GM18951 (cell line): ENCODE results near the gene CELSR1.
"Not testable (repeated sequence)": the region's sequence is repeated elsewhere in the genome, so short reads cannot be mapped to it uniquely, and the experiment has no call there.

ENCODE experiments used
- POLR2A ChIP-seq: IDR thresholded peaks from 4 replicates; pipeline ENCODE4 v1.6.1; 2011; ENCODE audit warnings: mild to moderate bottlenecking; ENCODE audit not compliant: insufficient read length, insufficient read depth; ENCODE audit errors: extremely low read depth
- in situ Hi-C: fragments of 300-500 bp; cut with MboI; formaldehyde crosslinking; loops from one replicate; pipeline ENCODE4 v1.12.0; 2022; ENCODE audit warnings: low sequenced_read_pairs, mixed read lengths, inconsistent platforms; ENCODE audit not compliant: unreplicated experiment

The CELSR1 gene

GRCh38 chr22:46517255-46517761 is 20.1 kb downstream of the CELSR1 start:
- in situ Hi-C loops, result no loop called here

GRCh38 chr22:46516638-46517037 is 20.8 kb downstream of the CELSR1 start:
- no peak for TF ChIP-seq POLR2A
- in situ Hi-C loops, result no loop called here

More at GRCh38 chr22:46517255-46517761, 20.1 kb downstream of the CELSR1 start:
- no peak for TF ChIP-seq POLR2A

DNA sequence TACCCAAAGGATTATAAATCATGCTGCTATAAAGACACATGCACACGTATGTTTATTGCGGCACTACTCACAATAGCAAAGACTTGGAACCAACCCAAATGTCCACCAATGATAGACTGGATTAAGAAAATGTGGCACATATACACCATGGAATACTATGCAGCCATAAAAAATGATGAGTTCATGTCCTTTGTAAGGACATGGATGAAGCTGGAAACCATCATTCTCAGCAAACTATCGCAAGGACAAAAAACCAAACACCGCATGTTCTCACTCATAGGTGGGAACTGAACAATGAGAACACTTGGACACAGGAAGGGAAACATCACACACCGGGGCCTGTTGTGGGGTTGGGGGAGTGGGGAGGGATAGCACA is 21.3 kb downstream of the CELSR1 start:
- in situ Hi-C loops, result not testable (repeated sequence)

DNA sequence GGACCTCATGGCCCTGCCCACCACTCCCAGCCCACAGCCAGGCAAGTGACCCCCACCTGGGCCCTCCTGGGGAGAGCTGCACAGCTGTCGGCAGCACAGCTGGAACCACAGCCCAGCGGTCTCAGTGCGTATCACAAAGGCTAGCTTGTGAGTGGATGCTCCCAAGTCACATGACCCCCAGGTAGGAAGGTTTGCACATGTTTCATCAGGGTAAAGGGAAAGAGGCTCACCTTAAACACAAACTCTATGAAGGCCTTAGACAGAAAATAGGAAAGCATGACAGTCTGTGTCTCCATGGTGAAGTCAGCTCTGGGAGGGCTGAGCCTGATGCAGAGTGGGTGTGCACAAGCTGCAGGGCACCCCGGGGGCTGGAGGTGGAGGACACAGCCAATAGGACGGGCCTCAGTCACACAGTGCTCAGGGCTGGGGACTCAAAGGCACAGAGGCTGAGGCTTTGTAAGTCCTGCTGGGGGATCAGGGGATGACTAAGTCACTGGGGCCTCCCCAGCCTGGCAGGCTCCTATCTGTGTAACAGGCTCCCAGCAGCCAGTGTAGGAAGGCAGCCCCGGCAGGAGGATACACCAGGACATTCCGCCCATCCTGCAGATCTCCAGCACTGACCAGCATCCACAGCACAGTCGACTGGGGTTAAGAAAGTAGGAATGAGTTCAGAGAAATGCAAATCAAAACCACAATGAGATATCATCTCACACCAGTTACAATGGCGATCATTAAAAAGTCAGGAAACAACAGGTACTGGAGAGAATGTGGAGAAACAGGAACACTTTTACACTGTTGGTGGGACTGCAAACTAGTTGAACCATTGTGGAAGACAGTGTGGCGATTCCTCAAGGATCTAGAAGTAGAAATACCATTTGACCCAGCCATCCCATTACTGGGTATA is 22.0 kb downstream of the CELSR1 start:
- no peak for TF ChIP-seq POLR2A
- in situ Hi-C loops, result no loop called here

DNA sequence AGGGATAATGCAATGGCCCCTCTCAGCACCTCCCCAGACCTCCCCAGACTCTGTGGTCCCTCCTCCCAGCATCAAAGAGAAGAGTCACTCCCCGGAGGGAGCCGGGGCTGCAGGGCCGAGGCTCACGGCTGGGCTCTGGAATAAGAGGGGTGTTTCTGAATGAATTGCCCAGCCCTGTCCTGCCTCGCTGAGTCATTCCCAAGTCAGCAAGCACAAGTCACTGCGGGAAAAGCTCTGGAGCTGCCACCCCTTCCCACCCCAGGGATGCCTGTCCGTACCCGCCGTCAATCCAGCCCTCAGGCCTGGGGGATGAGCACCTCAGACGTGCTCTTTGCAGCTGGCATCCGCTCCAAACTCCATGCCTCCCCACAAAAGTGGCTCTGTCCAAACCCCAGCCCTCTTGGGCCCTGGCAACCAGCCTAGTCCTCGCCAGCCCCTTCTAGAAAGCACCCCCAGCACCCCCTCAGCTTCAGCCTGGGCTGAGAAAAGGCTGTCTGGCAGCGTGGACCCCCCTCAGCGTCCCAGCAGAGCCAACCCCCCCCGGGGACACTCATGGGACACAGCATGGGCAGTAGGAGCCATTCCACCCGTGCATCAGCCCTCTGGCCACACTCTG is 22.7 kb downstream of the CELSR1 start:
- in situ Hi-C loops, result no loop called here
- TF ChIP-seq POLR2A, result no peak

DNA sequence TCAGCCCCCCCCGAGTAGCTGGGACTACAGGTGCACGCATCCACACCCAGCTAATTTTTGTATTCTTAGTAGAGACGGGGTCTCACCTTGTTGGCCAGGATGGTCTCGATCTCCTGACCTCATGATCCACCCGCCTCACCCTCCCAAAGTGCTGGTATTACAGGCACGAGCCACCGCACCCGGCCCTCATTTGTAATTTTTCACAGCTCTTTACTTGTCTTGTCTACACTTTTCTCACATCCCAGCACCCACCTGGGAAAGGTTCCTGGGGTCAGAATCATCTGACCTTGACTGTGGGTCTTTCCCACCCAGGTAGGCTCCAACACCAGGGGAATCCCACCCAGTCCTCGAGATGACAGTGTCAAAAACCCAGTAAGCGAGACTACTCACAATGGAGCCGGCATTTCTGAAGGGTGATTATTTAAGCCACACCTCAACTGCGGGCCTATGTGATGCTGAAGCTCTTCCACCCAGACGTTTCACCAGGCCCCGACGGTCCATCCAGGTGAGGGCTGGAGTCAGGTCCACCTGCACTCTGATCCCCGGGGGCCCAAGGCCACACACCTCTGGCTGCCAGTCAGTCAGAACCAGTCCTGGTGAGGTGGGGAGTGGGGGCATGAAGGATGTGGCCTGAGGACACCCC is 23.4 kb downstream of the CELSR1 start:
- no peak for TF ChIP-seq POLR2A
- in situ Hi-C loops, result no loop called here

DNA sequence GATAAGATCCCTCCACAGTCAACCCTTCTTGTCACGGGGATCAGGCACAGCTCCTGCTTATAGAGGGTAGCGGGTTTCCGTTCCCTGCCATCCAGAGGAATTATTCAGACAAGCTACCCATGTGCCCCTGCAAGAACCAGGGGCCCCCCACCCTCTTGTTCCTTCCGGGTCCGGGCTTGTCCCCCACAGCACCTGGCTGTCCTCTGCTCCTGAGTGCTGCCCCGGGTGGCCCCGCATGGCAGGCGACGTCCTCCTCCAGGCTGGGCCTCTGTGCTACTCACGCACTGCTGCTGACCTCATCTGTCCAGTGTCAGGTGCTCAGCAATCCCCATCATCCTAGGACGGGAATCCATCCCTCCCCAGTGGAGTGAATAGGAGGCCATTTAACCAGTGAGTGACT is 24.7 kb downstream of the CELSR1 start:
- no peak for TF ChIP-seq POLR2A
- in situ Hi-C loops, result no loop called here

DNA sequence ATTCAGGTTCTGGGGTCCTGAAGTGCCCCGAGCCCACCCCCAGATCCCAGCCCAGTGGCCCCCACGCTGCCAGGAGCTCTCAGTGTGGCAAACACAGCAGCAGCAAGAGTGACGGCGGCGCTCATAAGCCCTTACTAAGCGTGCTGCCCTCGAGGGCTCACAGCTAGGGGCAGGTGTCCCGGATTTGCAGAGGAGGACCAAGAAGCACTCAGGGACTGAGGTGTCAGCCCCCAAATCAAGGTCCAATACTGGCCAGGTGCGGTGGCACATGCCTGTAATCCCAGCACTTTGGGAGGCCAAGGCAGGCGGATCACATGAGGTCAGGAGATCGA is 25.4 kb downstream of the CELSR1 start:
- TF ChIP-seq POLR2A, result no peak
- in situ Hi-C loops, result no loop called here

GRCh38 chr22:46511151-46512038 is 26.0 kb downstream of the CELSR1 start:
- in situ Hi-C loops, result no loop called here
- no peak for TF ChIP-seq POLR2A

DNA sequence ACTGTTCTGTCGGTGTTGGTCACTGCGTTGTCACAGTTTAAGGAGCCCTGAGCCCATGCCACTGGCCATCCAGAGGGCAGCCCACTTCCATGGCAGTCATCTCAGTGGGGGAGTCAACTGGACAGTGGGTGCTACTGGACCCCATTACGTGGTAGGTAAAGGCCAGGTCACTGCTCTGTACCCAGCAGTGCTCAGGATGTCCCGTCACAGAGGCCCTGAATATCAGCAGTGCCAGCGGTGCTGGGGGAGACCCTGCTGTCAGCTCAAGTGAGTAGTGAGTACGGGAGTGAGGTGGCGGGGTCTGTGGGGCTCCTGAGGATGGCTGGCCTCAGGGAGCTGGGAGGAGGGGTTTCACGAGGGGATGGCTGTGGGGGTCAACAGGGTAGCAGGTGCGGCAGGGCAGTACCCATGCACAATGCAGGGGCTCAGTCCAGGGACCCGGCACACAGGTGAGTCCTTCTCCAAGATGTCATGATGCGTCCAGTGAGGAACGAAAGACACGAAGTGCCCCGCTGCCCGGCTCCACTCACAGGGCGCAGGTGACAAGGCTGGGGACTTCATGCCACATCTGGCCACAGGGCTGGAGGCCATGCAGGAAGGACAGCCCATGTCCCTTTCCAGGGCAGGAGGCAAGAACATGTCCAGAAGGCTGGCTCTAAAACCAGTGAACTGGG is 27.9 kb downstream of the CELSR1 start:
- TF ChIP-seq POLR2A, result no peak

GRCh38 chr22:46508491-46508999 is 28.9 kb downstream of the CELSR1 start:
- TF ChIP-seq POLR2A, result no peak
- in situ Hi-C loops, result no loop called here

More for the DNA sequence above, 27.9 kb downstream of the CELSR1 start:
- in situ Hi-C loops, result no loop called here
